B cell (primary cell): ENCODE results near the gene EYS. TPM values are rescaled to one million over a fixed set of nuclear protein-coding genes. Genes with fewer than 3 reads are reported as not detected.

Experiments used
- ATAC-seq: fragments of 200-7000 bp; cut with Tn5 transposase; one replicate; pipeline ENCODE4 v1.10.0; 2021; ENCODE audit warnings: low read depth, mild to moderate bottlenecking, moderate number of reproducible peaks, moderate library complexity
- CTCF ChIA-PET: fragments of 350-600 bp; sonication (Branson Sonifier 250); formaldehyde crosslinking; loops from one replicate; lab custom pipeline; 2021; ENCODE audit warnings: antibody characterized with exemption, inconsistent platforms; lab: Charles Lee
- POLR2A ChIA-PET: fragments of 350-600 bp; sonication (Branson Sonifier 250); formaldehyde crosslinking; loops from one replicate; lab custom pipeline; 2021; ENCODE audit warnings: antibody characterized with exemption; lab: Charles Lee
- DNase-seq: peaks from one replicate; pipeline ENCODE4 v3.0.0; 2013
- H2AFZ ChIP-seq: 2 replicates; pipeline ENCODE4 v1.6.1; 2012; ENCODE audit warnings: mild to moderate bottlenecking, low read depth, low read length; ENCODE audit not compliant: insufficient read depth, poor library complexity, severe bottlenecking
- H3K27ac ChIP-seq, 2 donors: 1 replicate in 1 of 2; 2 replicates in 1 of 2; pipeline ENCODE4 v1.5.1; 2012 to 2013; ENCODE audit warnings: low read length in 2 of 2, mild to moderate bottlenecking in 2 of 2, moderate library complexity in 1 of 2
- H3K27me3 ChIP-seq, 4 experiments: fragments of 200-600 bp in 1 of 4; sonication (generic) in 1 of 4; replicated peaks in 1 of 4; 1 replicate in 2 of 4; 2 replicates in 2 of 4; pipeline versions ENCODE4 v1.6.1 to v1.7.0; 2013 to 2016; ENCODE audit warnings: low read length in 3 of 4, mild to moderate bottlenecking in 2 of 4, mixed read lengths in 1 of 4, moderate library complexity in 1 of 4; ENCODE audit not compliant: insufficient read depth in 4 of 4, control insufficient read depth in 3 of 4; ENCODE audit errors: control extremely low read depth in 1 of 4
- H3K36me3 ChIP-seq, 2 experiments: replicated peaks in 1 of 2; 1 replicate in 1 of 2; 2 replicates in 1 of 2; pipeline versions ENCODE4 v1.6.1 to v1.7.1; 2013; ENCODE audit warnings: low read length in 1 of 2; ENCODE audit not compliant: insufficient read depth in 2 of 2, control insufficient read depth in 1 of 2; ENCODE audit errors: control extremely low read depth in 1 of 2, extremely low read depth in 1 of 2
- H3K4me1 ChIP-seq, 2 donors: fragments of 200-600 bp in 1 of 2; sonication (generic) in 1 of 2; 1 replicate in 1 of 2; 2 replicates in 1 of 2; pipeline versions ENCODE4 v1.5.1 to v1.6.1; 2013 to 2017; ENCODE audit warnings: low read length in 2 of 2; ENCODE audit not compliant: control insufficient read depth in 2 of 2, insufficient read depth in 2 of 2
- H3K4me2 ChIP-seq: replicated peaks from 2 replicates; pipeline ENCODE3; 2012; ENCODE audit warnings: mild to moderate bottlenecking, low read depth, low read length; ENCODE audit not compliant: poor library complexity, severe bottlenecking
- H3K4me3 ChIP-seq, 5 experiments: fragments of 200-600 bp in 1 of 5; sonication (generic) in 1 of 5; 1 replicate in 3 of 5; 2 replicates in 2 of 5; pipeline versions ENCODE4 v1.5.1 to v1.7.0; 2011 to 2016; ENCODE audit warnings: low read length in 4 of 5, mild to moderate bottlenecking in 4 of 5, low read depth in 2 of 5, control low read depth in 1 of 5, moderate library complexity in 1 of 5; ENCODE audit not compliant: insufficient read depth in 1 of 5; ENCODE audit errors: control extremely low read depth in 1 of 5, extremely low read depth in 1 of 5
- H3K79me2 ChIP-seq: fragments of 200-600 bp; sonication (generic); one replicate; pipeline ENCODE4 v1.6.0; 2016; ENCODE audit warnings: low read length; ENCODE audit not compliant: control insufficient read depth, insufficient read depth
- H3K9ac ChIP-seq: fragments of 200-600 bp; sonication (generic); 2 replicates; pipeline ENCODE4 v1.6.1; 2017; ENCODE audit warnings: mild to moderate bottlenecking, low read length, moderate library complexity
- H3K9me3 ChIP-seq, 3 donors: one replicate each; pipeline versions ENCODE4 v1.6.1 to v1.7.1; 2013; ENCODE audit warnings: low read length in 2 of 3; ENCODE audit not compliant: control insufficient read depth in 2 of 3, insufficient read depth in 1 of 3; ENCODE audit errors: control extremely low read depth in 1 of 3
- H4K20me1 ChIP-seq: 2 replicates; pipeline ENCODE4 v1.6.0; 2012; ENCODE audit warnings: mild to moderate bottlenecking, low read length; ENCODE audit not compliant: insufficient read depth, control insufficient read depth, poor library complexity, severe bottlenecking
- H3K27ac Mint-ChIP-seq: one replicate; pipeline ENCODE4 v1.8.0; 2021; ENCODE audit warnings: mixed read lengths
- H3K27me3 Mint-ChIP-seq: one replicate; pipeline ENCODE4 v1.8.0; 2021; ENCODE audit warnings: mixed read lengths
- H3K4me1 Mint-ChIP-seq: one replicate; pipeline ENCODE4 v1.8.0; 2021; ENCODE audit warnings: mixed read lengths
- H3K4me3 Mint-ChIP-seq: one replicate; pipeline ENCODE4 v1.8.0; 2021; ENCODE audit warnings: mixed read lengths
- H3K9me3 Mint-ChIP-seq: one replicate; pipeline ENCODE4 v1.8.0; 2022; ENCODE audit warnings: mixed read lengths; ENCODE audit not compliant: insufficient read depth
- EZH2 ChIP-seq: IDR thresholded peaks from 2 replicates; pipeline ENCODE4 v1.6.1; 2012; ENCODE audit warnings: borderline replicate concordance, low read depth, mild to moderate bottlenecking, moderate library complexity, low read length; ENCODE audit not compliant: insufficient read depth, poor library complexity, severe bottlenecking
- WGBS: methylation state at CpG from one replicate; pipeline ENCODE4 v1.1.5; 2013; ENCODE audit warnings: missing lambda C conversion rate; ENCODE audit not compliant: insufficient coverage; 5-methylcytosine and 5-hydroxymethylcytosine counted together
- intact Hi-C: fragments of 100-400 bp; cut with micrococcal nuclease; formaldehyde crosslinking; loops from one replicate; pipeline ENCODE4 v1.10.0; 2022
- polyA plus RNA-seq: library from polyadenylated mRNA; depleted of rRNA; stranded (reverse); fragments of >200 nt; gene quantifications from 2 replicates; pipeline ENCODE4 v1.2.3, GENCODE V29; 2012
- total RNA-seq, 2 donors: library from RNA; stranded (reverse); fragments of 120-200 nt in 1 of 2; gene quantifications; 1 replicate in 1 of 2; 2 replicates in 1 of 2; pipeline versions ENCODE4 v1.2.3 to v1.2.4, GENCODE V29; 2013 to 2022
- TF ChIP-seq, protein P1 (sequence below): fragments of 200-600 bp; IDR thresholded peaks from one replicate; pipeline ENCODE4 v1.8.0; 2022; ENCODE audit warnings: antibody characterized with exemption, mild to moderate bottlenecking

Gene EYS
- total and polyA plus RNA-seq, 2 donors (not counting 1 experiment from before 2014, with no cell fraction given): not detected

DNA sequence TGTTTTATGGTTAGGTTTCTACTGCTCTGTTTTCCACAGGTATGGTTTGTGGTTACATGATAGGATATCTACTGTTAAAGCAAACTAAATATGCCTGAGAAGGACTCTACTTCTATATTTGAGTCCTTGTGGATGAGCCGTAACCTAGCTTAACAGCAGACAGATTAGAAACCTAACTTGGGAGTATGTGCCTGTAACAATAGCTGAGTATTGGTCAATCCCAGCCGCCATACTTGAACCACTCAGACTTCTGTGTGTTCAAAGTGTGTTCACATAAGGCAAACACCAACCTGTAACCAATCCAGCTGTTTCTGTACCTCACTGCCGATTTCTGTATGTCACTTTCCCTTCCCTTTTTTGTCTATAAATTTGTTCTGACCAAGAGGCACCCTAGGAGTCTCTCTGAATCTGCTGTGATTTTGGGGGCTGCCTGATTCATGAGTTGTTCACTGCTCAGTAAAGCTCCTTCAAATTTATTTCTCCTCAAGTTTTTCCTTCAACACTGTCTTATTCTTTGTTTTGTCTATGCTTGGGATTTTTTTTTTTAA, 2034.4 kb downstream of the EYS start:
- Mint-ChIP-seq H3K27me3 (no peaks in the 10 kb centered on the region), H3K4me1 (peaks cover 35% of the 10 kb centered on the region), H3K4me3 (no peak overlapping the region), H3K9me3 (no peaks in the 10 kb centered on the region), H3K27ac (no peak overlapping the region)
- Histone ChIP-seq H3K27me3 (no peaks in the 10 kb centered on the region), H2AFZ (no peak overlapping the region), H3K36me3 (peaks cover 2 to 5% of the 10 kb centered on the region in 2 experiments), H4K20me1 (peaks cover 78% of the 10 kb centered on the region), H3K4me1 (peaks cover 13 to 18% of the 10 kb centered on the region in 2 donors), H3K4me2 (peak overlapping the region; percentile 14), H3K27ac (no peak overlapping the region), H3K9ac (no peak overlapping the region), H3K79me2 (peaks cover 98% of the 10 kb centered on the region), H3K9me3 (no peaks in the 10 kb centered on the region), H3K4me3 (no peak overlapping the region)
- POLR2A ChIA-PET: no interaction called here
- TF ChIP-seq, protein P1, sequence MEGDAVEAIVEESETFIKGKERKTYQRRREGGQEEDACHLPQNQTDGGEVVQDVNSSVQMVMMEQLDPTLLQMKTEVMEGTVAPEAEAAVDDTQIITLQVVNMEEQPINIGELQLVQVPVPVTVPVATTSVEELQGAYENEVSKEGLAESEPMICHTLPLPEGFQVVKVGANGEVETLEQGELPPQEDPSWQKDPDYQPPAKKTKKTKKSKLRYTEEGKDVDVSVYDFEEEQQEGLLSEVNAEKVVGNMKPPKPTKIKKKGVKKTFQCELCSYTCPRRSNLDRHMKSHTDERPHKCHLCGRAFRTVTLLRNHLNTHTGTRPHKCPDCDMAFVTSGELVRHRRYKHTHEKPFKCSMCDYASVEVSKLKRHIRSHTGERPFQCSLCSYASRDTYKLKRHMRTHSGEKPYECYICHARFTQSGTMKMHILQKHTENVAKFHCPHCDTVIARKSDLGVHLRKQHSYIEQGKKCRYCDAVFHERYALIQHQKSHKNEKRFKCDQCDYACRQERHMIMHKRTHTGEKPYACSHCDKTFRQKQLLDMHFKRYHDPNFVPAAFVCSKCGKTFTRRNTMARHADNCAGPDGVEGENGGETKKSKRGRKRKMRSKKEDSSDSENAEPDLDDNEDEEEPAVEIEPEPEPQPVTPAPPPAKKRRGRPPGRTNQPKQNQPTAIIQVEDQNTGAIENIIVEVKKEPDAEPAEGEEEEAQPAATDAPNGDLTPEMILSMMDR: no peak
- no peak for TF ChIP-seq EZH2
- WGBS: no CpG with 5 or more reads among the region's 3 CpGs
- intact Hi-C loops: no loop called here
- CTCF ChIA-PET: interaction anchor here (1.7 kb wide), 1 partner anchor 11 kb away, joined by 5 read pairs; no protein-coding TSS in a partner anchor
- DNase-seq: peak; percentile 34
- peak; percentile 24 for ATAC-seq

DNA sequence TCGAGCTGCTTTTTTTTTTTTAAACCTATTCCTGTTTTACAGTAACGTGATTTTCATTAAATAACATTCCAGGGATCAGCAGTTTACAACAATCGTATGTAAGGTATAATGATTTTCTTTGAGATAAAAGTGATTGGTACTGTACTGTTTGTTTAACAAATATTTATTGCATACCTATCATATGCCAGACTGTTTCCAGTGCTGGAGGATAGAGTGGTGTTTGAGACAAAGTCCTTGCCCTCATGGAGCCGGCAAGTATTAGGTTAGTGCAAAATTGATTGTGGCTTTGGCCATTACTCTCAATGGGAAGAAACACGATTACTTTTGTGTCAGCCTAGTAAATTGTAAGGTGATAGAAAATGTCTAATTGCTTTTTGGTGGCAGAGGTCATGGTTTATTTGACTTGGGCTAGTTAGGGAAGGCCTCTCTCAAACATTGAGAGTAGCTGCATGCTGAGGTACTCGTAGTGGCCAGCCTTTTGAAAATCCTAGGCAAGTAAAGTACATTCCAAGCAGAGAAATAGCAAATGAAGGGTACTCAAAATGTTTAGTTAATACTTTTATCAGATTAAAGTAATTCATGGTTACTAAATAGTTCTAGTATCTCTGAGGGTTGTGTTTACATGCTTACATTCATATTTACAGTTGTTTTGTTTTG, 2035.8 kb downstream of the EYS start:
- H3K27me3 Mint-ChIP-seq: no peaks in the 10 kb centered on the region
- Histone ChIP-seq H3K4me2 (no peak overlapping the region), H3K4me1 (peaks cover 10 to 11% of the 10 kb centered on the region in 2 donors), H3K9me3 (no peaks in the 10 kb centered on the region), H3K4me3 (no peak overlapping the region), H3K36me3 (peaks cover 2 to 5% of the 10 kb centered on the region in 2 experiments), H3K9ac (no peak overlapping the region), H3K79me2 (peaks cover 99% of the 10 kb centered on the region), H3K27ac (no peak overlapping the region), H2AFZ (no peak overlapping the region), H3K27me3 (no peaks in the 10 kb centered on the region), H4K20me1 (peaks cover 86% of the 10 kb centered on the region)
- WGBS: 100% methylated on average over 2 of the region's 6 CpGs
- ChIA-PET POLR2A (no interaction called here), CTCF (no interaction called here)
- peaks cover 42% of the 10 kb centered on the region for H3K4me1 Mint-ChIP-seq
- DNase-seq: no peak
- H3K4me3 Mint-ChIP-seq: no peak overlapping the region
- TF ChIP-seq, protein P1: no peak
- no peak for TF ChIP-seq EZH2
- ATAC-seq: no peak
- intact Hi-C loops: no loop called here
- no peaks in the 10 kb centered on the region for H3K9me3 Mint-ChIP-seq
- no peak overlapping the region for H3K27ac Mint-ChIP-seq
